NOMO-1 (cell line): Measurements from ENCODE around the gene ICAM1.
"Not testable (repeated sequence)": the region's sequence is repeated elsewhere in the genome, so short reads cannot be mapped to it uniquely, and the experiment has no call there.

Experiments
- DNase-seq, 2 experiments: peaks; one replicate each; lab custom pipeline; 2025; ENCODE audit not compliant: unreplicated experiment in 2 of 2; lab: John Stamatoyannopoulos, UW

The ICAM1 gene

GRCh38 chr19:10270616-10271394 is at the start of gene ICAM1:
ICAM1 (plus strand) TSS chr19:10271120; CDS start chr19:10271160, 40 bp downstream.
- DNase-seq: peak; percentile 37 to 62

GRCh38 chr19:10222201-10222890 is 48.6 kb upstream of the ICAM1 start:
- DNase-seq: peak; percentile 16 to 49

- DNase-seq: no peak
These were observed 47.3 kb upstream of the ICAM1 start for GRCh38 chr19:10223488-10224213.

GRCh38 chr19:10224337-10224736 is 46.6 kb upstream of the ICAM1 start:
- DNase-seq: no peak

- DNase-seq: no peak
These were observed 44.9 kb upstream of the ICAM1 start for GRCh38 chr19:10226021-10226375.

- DNase-seq: no peak
These were observed 44.4 kb upstream of the ICAM1 start for GRCh38 chr19:10226376-10227025.

- DNase-seq: no peak
These were observed 43.6 kb upstream of the ICAM1 start for GRCh38 chr19:10227026-10227971.

- peak; percentile 26 to 34 for DNase-seq
These were observed 42.5 kb upstream of the ICAM1 start for GRCh38 chr19:10228393-10228792.

GRCh38 chr19:10228920-10229319 is 42.0 kb upstream of the ICAM1 start:
- DNase-seq: no peak

- no peak for DNase-seq
These were observed 40.6 kb upstream of the ICAM1 start for GRCh38 chr19:10230173-10230860.

- peak; percentile 43 to 60 for DNase-seq
These were observed 39.9 kb upstream of the ICAM1 start, which contains the start of gene S1PR2 for GRCh38 chr19:10230861-10231611. S1PR2 (minus strand) TSS chr19:10231331; CDS start chr19:10224905, 6,426 bp downstream.

- no peak for DNase-seq
These were observed 39.2 kb upstream of the ICAM1 start for GRCh38 chr19:10231612-10232228.

GRCh38 chr19:10233946-10234345 is 37.0 kb upstream of the ICAM1 start:
- DNase-seq: no peak

GRCh38 chr19:10235003-10235402 is 35.9 kb upstream of the ICAM1 start:
- DNase-seq: no peak

- not testable (repeated sequence) for DNase-seq
These were observed 35.5 kb upstream of the ICAM1 start for GRCh38 chr19:10235409-10235808.

- no peak for DNase-seq
These were observed 33.2 kb upstream of the ICAM1 start for GRCh38 chr19:10237702-10238101.

- no peak for DNase-seq
These were observed 32.6 kb upstream of the ICAM1 start for GRCh38 chr19:10238172-10238783.
